ENCODE results near the gene PPIL6. TPM values are rescaled to one million over a fixed set of nuclear protein-coding genes. Genes with fewer than 3 reads are reported as not detected.

Gene PPIL6
- total and polyA plus RNA-seq, 4 donors, result 0.17 to 0.51 (median 0.30) TPM

DNA sequence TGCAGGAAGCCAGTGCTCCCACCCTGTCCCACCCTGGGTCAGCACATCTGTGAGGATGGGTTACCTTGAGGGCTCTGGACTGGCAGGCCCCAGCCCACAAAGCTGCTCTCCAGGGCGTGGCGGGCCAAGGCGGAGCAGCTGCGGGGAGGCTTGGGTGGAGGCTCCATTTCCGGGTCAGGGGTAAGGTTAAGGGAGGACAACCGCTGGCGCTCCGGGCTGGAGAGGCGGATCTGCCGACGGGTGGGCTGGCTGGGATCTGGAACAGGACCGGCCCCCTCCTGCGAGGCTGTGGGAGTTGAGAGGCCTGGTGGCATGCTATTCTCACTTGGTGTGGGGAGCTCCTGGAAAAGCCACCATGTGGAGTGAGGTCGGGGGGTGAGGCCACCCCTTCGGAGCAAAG lies 5.6 kb upstream of the PPIL6 start:
- Histone ChIP-seq H3K4me3 (ENCODE audit: low read depth in 1 of 3, low read length in 3 of 3) (no peak overlapping the region), H3K36me3 (ENCODE audit: control insufficient read depth in 4 of 4, insufficient read depth in 3 of 4, low read depth in 1 of 4, low read length in 3 of 4) (peaks cover 0 to 3% (median 2%) of the 10 kb centered on the region in 4 donors), H3K9ac (ENCODE audit: low read depth in 1 of 2, low read length in 2 of 2) (no peak overlapping the region), H3K27ac (ENCODE audit: low read depth in 1 of 2, low read length in 2 of 2) (no peak overlapping the region), H3K9me3 (ENCODE audit: control insufficient read depth in 4 of 4, low read length in 3 of 4) (no peaks in the 10 kb centered on the region), H3K27me3 (ENCODE audit: control insufficient read depth in 4 of 4, insufficient read depth in 4 of 4, low read length in 3 of 4) (no peaks in the 10 kb centered on the region), H3K4me1 (ENCODE audit: control insufficient read depth in 4 of 4, insufficient read depth in 4 of 4, low read length in 3 of 4) (peaks cover 0 to 7% (median 3%) of the 10 kb centered on the region in 4 donors)
- no peak for DNase-seq (ENCODE audit: low spot score)
- 90% methylated on average over 15 of the region's 15 CpGs for WGBS
- TF ChIP-seq, protein P1, sequence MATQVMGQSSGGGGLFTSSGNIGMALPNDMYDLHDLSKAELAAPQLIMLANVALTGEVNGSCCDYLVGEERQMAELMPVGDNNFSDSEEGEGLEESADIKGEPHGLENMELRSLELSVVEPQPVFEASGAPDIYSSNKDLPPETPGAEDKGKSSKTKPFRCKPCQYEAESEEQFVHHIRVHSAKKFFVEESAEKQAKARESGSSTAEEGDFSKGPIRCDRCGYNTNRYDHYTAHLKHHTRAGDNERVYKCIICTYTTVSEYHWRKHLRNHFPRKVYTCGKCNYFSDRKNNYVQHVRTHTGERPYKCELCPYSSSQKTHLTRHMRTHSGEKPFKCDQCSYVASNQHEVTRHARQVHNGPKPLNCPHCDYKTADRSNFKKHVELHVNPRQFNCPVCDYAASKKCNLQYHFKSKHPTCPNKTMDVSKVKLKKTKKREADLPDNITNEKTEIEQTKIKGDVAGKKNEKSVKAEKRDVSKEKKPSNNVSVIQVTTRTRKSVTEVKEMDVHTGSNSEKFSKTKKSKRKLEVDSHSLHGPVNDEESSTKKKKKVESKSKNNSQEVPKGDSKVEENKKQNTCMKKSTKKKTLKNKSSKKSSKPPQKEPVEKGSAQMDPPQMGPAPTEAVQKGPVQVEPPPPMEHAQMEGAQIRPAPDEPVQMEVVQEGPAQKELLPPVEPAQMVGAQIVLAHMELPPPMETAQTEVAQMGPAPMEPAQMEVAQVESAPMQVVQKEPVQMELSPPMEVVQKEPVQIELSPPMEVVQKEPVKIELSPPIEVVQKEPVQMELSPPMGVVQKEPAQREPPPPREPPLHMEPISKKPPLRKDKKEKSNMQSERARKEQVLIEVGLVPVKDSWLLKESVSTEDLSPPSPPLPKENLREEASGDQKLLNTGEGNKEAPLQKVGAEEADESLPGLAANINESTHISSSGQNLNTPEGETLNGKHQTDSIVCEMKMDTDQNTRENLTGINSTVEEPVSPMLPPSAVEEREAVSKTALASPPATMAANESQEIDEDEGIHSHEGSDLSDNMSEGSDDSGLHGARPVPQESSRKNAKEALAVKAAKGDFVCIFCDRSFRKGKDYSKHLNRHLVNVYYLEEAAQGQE (IDR thresholded peaks at IDR 0.05), result no peak
- TF ChIP-seq, protein P2, sequence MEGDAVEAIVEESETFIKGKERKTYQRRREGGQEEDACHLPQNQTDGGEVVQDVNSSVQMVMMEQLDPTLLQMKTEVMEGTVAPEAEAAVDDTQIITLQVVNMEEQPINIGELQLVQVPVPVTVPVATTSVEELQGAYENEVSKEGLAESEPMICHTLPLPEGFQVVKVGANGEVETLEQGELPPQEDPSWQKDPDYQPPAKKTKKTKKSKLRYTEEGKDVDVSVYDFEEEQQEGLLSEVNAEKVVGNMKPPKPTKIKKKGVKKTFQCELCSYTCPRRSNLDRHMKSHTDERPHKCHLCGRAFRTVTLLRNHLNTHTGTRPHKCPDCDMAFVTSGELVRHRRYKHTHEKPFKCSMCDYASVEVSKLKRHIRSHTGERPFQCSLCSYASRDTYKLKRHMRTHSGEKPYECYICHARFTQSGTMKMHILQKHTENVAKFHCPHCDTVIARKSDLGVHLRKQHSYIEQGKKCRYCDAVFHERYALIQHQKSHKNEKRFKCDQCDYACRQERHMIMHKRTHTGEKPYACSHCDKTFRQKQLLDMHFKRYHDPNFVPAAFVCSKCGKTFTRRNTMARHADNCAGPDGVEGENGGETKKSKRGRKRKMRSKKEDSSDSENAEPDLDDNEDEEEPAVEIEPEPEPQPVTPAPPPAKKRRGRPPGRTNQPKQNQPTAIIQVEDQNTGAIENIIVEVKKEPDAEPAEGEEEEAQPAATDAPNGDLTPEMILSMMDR (IDR thresholded peaks at IDR 0.05; ENCODE audit: low read depth, low read length, missing input control), result no peak
- TF ChIP-seq TAF1 (conservative IDR thresholded peaks at IDR 0.05) (no peak), RXRA (IDR thresholded peaks at IDR 0.05) (no peak), RAD21 (IDR thresholded peaks at IDR 0.05) (no peak), FOXA2 (IDR thresholded peaks at IDR 0.05) (no peak), JUND (IDR thresholded peaks at IDR 0.05) (no peak), GABPA (IDR thresholded peaks at IDR 0.05 in 1 of 2, conservative IDR thresholded peaks at IDR 0.05 in 1 of 2) (no peak), HNF4G (IDR thresholded peaks at IDR 0.05) (no peak), FOXA1 (IDR thresholded peaks at IDR 0.05) (no peak), HNF4A (conservative IDR thresholded peaks at IDR 0.05) (no peak), SP1 (IDR thresholded peaks at IDR 0.05) (no peak), YY1 (IDR thresholded peaks at IDR 0.05) (no peak), EGR1 (IDR thresholded peaks at IDR 0.05; ENCODE audit: low read depth in 2 of 2) (no peak), NR2F2 (IDR thresholded peaks at IDR 0.05) (no peak)
- TF ChIP-seq, protein P3, sequence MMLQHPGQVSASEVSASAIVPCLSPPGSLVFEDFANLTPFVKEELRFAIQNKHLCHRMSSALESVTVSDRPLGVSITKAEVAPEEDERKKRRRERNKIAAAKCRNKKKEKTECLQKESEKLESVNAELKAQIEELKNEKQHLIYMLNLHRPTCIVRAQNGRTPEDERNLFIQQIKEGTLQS (IDR thresholded peaks at IDR 0.05), result no peak
- TF ChIP-seq, protein P4, sequence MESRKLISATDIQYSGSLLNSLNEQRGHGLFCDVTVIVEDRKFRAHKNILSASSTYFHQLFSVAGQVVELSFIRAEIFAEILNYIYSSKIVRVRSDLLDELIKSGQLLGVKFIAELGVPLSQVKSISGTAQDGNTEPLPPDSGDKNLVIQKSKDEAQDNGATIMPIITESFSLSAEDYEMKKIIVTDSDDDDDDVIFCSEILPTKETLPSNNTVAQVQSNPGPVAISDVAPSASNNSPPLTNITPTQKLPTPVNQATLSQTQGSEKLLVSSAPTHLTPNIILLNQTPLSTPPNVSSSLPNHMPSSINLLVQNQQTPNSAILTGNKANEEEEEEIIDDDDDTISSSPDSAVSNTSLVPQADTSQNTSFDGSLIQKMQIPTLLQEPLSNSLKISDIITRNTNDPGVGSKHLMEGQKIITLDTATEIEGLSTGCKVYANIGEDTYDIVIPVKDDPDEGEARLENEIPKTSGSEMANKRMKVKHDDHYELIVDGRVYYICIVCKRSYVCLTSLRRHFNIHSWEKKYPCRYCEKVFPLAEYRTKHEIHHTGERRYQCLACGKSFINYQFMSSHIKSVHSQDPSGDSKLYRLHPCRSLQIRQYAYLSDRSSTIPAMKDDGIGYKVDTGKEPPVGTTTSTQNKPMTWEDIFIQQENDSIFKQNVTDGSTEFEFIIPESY (IDR thresholded peaks at IDR 0.05), result no peak
- TF ChIP-seq, protein P5, sequence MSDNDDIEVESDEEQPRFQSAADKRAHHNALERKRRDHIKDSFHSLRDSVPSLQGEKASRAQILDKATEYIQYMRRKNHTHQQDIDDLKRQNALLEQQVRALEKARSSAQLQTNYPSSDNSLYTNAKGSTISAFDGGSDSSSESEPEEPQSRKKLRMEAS (IDR thresholded peaks at IDR 0.05), result no peak
